SH-SY5Y (cell line): ENCODE data around the gene ADAT3.
"Not testable (repeated sequence)": the region's sequence is repeated elsewhere in the genome, so short reads cannot be mapped to it uniquely, and the experiment has no call there.

ENCODE experiments used
- GATA2 ChIP-seq: IDR thresholded peaks from 2 replicates; pipeline ENCODE4 v1.6.1; 2011; ENCODE audit warnings: mild to moderate bottlenecking, low read depth, low read length
- GATA3 ChIP-seq: IDR thresholded peaks from 2 replicates; pipeline ENCODE4 v1.6.1; 2011; ENCODE audit warnings: low read depth, mild to moderate bottlenecking, low read length, moderate library complexity

The ADAT3 gene

DNA sequence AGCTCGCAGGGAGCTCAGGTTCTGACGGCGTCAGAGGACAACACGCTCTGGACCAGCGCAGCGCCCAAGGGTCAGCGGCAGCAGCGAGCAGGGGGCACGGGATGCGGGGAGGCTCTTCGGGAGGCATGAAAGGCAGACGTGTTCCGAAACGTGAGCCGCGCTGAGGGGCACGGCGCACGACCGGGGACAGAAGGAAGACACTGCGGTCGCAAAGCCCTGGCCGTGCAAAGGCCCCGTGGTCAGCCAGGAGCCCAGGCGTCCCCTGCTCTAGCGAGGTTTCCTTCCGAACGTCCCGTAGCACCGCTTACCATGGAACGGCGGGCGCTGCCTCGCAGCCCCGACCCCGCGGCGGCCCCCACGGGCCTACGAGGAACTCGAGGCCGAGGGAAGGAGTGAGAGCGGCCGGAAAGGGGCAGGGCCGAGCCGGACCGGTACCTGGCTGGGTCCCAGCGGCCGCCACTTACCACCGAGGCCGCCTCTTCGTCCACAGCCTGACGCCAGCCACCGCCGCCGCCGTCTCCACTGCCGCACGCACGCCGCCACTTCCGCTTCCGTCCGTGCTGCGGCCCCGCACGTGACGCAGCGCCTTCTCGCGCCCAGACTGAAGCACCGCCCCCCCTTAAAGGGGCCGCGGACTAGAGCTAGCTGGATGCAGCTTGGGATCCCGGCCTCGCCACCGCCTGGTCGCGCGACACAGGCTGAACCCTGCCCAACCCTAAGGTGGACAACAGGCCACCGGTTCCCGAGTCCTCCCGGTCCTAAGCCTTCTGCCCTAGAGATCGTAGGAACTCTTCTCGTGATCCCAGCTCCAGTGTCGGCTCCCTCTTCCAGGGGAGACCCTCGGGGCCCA lies 29.3 kb upstream of the ADAT3 start:
- TF ChIP-seq GATA3 (no peak), GATA2 (no peak)

DNA sequence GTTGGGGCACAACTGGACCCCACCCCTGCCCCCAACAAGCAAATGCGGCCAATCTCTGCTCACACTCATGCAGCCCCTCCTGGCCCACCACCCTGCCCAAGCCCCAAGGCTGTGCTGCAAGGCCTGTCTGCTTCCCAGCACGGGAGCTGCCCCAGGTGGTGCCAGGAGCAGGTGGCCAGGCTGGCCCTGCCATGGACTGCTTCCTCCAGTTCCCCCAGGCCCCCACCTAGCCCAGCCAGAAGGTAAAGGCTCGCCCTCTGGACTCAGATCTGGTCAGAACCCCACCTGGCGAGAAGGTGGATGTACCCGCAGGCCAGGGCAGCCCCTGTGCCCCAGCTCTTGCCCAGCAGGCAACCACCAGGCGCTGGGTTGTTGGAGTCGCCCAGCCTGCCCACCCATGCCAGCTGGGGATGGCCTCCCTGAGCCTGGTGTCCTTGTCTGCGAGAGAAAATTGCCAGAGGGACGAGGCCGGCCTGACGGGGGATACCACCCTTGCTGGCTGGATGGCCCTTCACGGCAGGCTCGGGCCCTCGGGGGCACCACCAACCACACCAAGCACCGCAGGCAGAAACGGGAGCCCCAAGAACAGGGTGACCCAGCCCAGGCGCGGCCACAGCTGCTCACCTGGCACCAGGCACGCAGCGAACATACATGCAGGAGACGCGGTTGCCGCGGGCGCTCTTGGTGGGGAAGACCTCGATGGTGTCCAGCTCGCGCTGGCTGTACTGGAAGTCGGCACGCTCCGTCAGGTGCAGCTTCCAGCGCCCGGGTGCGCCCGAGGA lies 24.4 kb upstream of the ADAT3 start:
- TF ChIP-seq GATA3 (no peak), GATA2 (no peak)

DNA sequence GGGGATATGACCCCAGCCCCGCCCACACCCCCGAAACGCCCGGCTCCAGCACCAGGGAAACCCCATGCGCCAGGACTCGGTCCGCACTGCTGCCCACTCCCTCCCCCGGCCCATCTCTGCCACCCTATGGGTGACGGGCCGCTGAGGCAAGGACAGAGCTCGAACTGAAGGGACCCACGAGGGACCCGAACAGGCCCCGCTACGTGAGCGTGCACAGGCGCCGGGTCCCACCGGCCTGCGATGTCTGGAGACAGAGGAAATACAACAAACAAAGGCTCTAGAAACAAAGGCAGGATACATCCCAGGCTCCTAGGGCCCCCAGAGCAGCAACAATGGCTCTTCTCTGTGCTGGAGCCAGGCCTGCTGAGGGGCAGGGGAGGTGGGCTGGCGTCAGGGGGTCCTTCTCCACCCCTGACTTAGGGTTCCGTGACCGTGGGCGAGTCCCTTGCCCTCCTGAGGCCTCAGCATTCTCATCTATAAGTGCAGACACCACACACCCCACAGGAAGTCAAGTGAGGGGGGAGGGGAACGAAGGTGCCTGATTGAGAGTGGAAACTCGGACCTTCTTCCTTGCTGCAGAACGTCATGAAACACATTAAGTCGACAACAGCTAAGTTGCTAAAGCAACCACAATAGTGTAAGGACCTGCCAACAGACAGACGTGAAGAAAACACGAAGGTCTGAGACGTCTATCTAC lies 23.0 kb upstream of the ADAT3 start:
- no peak for TF ChIP-seq GATA2
- no peak for TF ChIP-seq GATA3

DNA sequence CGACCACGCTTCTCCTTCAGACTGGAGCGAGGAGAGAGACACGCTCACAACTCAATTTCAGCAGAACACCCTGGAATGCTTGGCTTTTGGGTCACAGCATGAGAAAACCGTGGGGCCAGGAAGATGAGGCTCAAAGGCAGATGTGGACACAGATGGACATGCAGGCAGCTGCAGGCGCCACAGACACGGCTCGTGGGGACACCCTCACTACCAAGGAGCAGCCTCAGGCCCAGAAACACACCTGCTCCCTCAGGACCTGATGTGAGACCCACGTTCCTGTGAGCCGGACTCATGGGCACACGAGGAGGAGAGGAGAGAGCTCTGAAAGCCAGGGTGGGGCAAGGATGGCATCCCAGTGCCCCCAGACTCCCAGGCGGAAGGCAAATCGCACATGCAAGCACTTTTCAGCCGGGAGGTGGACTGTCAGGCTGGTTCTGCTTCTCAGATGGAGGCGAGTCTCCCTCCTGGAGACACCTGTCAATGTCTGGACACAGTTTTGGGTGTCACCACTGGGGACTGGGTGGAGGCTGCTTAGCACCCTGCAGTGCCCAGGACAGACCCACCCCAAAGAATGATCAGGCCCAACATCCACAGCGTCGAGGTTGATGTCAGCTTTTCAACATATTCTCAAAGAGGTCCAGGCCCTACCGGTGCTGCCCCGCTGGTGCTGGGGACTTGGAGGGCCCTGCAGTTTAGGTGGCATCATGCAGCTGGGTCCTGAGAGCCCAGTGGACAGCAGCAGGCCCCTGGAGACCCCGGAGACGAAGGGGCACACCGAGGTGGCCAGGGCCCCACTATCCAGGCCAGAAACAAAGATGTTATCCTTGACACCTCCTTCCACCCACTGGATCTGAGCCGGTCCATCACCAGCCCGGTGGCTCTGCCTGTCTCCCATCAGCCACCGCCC lies 22.2 kb upstream of the ADAT3 start:
- TF ChIP-seq GATA2, result no peak
- no peak for TF ChIP-seq GATA3

DNA sequence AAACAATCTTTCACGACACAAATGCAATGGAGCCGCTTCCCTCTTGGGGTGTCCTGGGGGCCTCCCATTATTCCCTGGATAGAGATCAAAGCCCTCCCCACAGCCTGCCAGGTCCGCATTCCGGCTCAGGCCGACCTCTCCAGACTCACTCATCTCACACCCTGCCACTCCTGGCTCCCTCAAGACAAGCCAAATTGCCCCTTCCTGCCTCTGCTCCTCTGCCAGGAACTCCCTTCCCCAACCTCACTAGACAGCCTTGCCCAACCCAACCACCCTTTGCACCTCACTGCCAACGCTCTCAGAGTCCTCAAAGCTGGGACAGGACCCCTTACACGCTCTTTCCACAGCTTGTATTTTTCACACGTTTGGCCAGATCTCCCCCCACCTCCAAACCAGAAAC lies 21.4 kb upstream of the ADAT3 start:
- TF ChIP-seq GATA3, result no peak
- TF ChIP-seq GATA2, result no peak

DNA sequence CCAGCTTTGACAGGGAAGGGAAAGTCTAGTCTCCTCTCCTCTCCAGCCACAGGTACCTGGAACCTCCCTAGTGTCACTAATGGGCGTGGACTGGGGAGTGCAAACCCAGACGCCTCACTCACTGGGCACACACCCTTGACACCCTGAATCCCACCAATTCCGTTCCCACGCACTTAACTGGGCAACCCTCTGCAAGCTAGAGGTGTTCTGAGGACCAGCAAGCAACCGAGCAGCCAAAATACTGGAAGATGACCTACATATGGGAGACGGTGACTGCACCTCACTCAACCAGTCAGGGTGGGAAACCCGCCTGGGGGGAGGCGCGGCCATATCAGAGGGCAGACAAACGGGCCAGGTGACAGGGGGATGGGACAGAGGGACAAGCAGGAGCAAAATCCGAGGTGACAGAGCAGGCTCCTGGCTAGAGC lies 20.9 kb upstream of the ADAT3 start:
- no peak for TF ChIP-seq GATA3
- no peak for TF ChIP-seq GATA2

DNA sequence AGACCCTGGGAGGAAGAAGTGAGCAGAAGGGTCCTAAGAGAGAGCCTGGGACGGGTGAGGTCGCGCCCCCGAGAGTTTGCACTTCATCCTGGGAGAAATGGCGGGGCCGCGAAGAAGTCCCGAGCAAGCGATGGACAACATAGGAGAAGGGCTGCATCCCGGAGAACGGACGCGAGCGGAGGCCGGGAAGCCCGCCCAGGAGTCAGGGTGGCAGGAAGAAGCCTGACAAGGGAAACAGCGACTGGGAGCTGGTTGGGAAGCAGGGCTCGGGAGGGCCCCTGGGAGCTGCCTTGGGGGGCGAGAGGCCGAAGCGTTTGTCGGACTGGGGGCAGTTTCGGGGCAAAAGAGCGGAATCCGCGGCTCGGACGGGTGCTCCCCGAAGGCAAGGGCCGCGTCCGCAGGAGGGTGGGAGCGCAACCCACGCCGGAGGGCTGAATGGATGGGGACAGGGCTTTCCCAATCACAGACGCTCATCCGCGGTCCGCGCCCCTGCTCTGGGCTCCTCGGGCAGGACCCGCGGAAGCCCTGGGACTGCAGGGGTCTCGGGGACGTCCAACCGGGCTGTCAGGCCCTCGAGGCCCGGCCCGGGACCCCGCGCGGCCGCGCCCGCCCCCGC lies 20.4 kb upstream of the ADAT3 start:
- TF ChIP-seq GATA3 (no peak), GATA2 (no peak)

DNA sequence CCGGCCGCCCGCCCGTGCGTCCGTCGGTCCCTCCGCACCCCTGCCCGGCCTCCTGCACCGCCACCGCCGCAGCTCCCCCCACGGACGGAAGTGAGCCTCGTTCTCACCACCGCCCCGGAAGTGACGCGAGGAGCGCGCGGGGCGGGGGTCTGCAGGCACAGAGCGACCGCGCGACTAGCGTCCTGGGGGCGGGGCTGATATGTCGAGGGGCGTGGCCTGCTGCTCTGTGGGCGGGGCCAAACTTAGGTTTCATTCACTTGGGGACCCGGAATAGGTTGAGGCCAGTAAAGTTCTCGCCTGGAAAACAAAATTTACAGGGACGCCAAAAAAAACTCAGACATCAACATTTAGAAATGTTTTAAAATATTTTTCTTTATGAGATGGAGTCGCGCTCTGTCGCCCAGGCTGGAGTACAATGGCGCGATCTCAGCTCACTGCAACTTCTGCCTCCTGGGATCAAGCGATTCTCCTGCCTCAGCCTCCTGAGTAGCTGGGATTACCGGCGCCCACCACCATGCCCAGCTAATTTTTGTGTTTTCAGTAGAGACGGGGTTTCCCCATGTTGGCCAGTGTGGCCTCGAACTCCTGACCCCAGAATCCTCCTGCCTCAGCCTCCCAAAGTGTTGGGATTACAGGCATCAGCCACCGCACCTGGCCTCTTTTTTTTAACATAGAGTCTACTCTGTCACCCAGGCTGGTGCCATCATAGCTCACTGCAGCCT lies 19.6 kb upstream of the ADAT3 start, which contains the start of gene ABHD17A:
Gene ABHD17A, minus strand, starts transcription at position 99 of the 722 bp plus-strand sequence. CDS start 3,930 bp downstream, outside the sequence.
- not testable (repeated sequence) for TF ChIP-seq GATA2, GATA3

DNA sequence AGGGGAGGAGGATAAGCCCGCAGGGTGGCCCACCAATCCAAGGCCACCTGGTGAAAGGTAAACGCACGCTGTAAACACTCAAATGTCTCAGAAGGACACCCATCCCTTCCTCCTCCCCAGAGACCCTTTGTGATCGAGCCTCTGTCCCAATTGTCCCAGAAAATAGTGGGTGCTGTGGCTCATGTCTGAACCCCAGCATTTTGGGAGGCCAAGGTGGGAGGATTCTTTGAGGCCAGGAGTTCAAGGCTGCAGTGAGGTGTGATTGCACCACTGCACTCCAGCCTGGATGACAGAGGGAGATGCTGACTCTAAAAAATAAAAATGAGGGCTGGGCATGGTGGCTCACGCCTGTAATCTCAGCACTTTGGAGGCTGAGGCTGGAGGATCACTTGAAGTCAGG lies 16.8 kb upstream of the ADAT3 start:
- TF ChIP-seq GATA2, result no peak
- TF ChIP-seq GATA3, result no peak

DNA sequence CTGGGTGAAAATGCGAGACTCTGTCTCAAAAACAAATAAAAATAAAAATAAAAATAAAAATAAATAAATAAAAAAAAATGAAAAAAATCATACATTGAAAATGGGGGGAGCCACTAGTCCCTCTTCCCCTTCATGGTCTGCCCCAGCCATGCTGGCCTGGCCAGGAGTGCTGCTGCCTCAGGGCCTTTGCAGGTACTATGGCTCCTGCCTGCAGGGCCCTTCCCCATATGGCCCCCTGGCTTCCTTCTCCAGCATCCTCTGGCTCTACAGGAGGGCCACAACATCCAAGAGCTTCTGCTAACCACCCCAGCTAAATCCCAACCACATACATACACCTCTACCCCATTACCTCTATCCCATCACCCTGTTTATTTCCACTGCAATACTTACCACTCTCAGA lies 15.3 kb upstream of the ADAT3 start:
- TF ChIP-seq GATA3, result no peak
- TF ChIP-seq GATA2, result no peak

DNA sequence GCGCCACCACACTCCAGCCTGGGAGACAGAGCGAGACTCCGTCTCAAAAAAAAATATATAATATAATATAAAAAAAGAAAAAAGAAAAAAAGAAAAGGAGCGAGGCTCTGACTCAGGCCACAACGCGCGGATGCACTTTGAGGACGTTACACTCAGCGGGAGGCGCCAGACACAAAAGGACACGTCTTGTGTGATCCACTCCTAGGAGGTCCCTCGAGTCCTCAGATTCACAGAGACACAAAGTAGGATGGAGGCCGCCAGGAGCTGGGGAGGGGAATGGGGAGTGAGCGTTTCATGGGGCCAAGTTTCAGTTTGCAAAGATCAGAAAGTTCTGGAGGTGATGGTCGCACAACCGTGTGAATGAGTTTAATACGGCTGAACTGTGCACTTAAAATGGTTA lies 11.4 kb upstream of the ADAT3 start:
- TF ChIP-seq GATA2 (no peak), GATA3 (no peak)

DNA sequence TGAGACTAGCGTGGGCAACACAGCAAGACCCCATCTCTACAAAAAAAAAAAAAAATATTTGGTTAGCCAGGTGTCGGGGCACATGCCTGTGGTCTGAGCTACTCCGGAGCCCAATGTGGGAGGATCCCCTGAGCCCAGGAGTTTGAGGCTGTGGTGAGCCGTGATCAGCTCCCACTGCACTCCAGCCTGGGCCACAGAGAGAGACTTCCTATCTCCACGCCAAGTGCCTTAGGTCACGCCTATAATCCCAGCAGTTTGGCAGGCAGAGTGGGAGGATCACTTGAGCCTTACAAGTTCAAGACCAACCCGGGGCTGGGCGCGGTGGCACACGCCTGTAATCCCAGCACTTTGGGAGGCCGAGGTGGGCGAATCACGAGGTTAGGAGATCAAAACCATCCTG lies 8.7 kb upstream of the ADAT3 start:
- TF ChIP-seq GATA3, result no peak
- TF ChIP-seq GATA2, result no peak
